HEK293 (cell line): ENCODE data around the gene MLX.
A peak's percentile ranks its signal among the peaks of the same experiment; 100 is the strongest.

Source experiments
- CTCF ChIA-PET: fragments of 350-600 bp; formaldehyde crosslinking; extraction: SDS; loops from one replicate; lab custom pipeline; 2021; ENCODE audit warnings: antibody characterized with exemption; lab: Yijun Ruan, JAX
- POLR2A ChIA-PET: fragments of 300-600 bp; formaldehyde crosslinking; extraction: SDS; loops from one replicate; lab custom pipeline; 2020; ENCODE audit warnings: antibody characterized with exemption, inconsistent platforms; lab: Yijun Ruan, JAX
- H3K27ac ChIP-seq: fragments of 200-500 bp; sonication (Bioruptor generic); 2 replicates; pipeline ENCODE4 v1.5.1; 2014; ENCODE audit warnings: low read depth, low read length, control low read depth, inconsistent platforms; ENCODE audit errors: extremely low read depth
- H3K36me3 ChIP-seq, 2 experiments: fragments of 200-500 bp in 1 of 2; sonication (Bioruptor generic) in 1 of 2; 1 replicate in 1 of 2; 2 replicates in 1 of 2; pipeline ENCODE4 v1.5.1; 2014 to 2017; ENCODE audit warnings: inconsistent platforms in 2 of 2, low read length in 2 of 2; ENCODE audit not compliant: control insufficient read depth in 2 of 2, insufficient read depth in 1 of 2
- H3K4me1 ChIP-seq: fragments of 200-500 bp; sonication (Bioruptor generic); 2 replicates; pipeline ENCODE4 v1.5.1; 2014; ENCODE audit warnings: mild to moderate bottlenecking, low read length, inconsistent platforms; ENCODE audit not compliant: control insufficient read depth, insufficient read depth
- H3K4me3 ChIP-seq: 2 replicates; pipeline ENCODE4 v1.5.1; 2011; ENCODE audit warnings: low read depth, mild to moderate bottlenecking, control low read depth, low read length, moderate library complexity
- H3K9me3 ChIP-seq: fragments of 200-500 bp; sonication (Bioruptor generic); 2 replicates; pipeline ENCODE4 v1.5.1; 2014; ENCODE audit warnings: low read depth, low read length, inconsistent platforms; ENCODE audit not compliant: control insufficient read depth, insufficient read depth
- BCL11A ChIP-seq: fragments of 450-650 bp; formaldehyde crosslinking; IDR thresholded peaks from 2 replicates; pipeline ENCODE4 v1.5.1; 2016; ENCODE audit warnings: low read depth, missing biosample characterization, missing genetic modification characterization
- FEZF1 ChIP-seq: fragments of 450-650 bp; formaldehyde crosslinking; IDR thresholded peaks from 2 replicates; pipeline ENCODE4 v1.5.1; 2016; ENCODE audit warnings: missing biosample characterization, missing genetic modification characterization
- IKZF3 ChIP-seq: fragments of 450-650 bp; IDR thresholded peaks from 2 replicates; pipeline ENCODE4 v1.5.0; 2018; ENCODE audit warnings: missing biosample characterization, mild to moderate bottlenecking, missing genetic modification characterization, moderate library complexity
- OSR2 ChIP-seq: fragments of 450-650 bp; formaldehyde crosslinking; IDR thresholded peaks from 2 replicates; pipeline ENCODE4 v1.5.1; 2016; ENCODE audit warnings: missing biosample characterization, missing genetic modification characterization
- TCF7L2 ChIP-seq: IDR thresholded peaks from 2 replicates; pipeline ENCODE4 v1.6.1; 2011; ENCODE audit warnings: low read depth, mild to moderate bottlenecking, inconsistent platforms, low read length, moderate library complexity, borderline replicate concordance
- ZEB2 ChIP-seq: fragments of 450-650 bp; formaldehyde crosslinking; IDR thresholded peaks from 2 replicates; pipeline ENCODE4 v1.5.1; 2016; ENCODE audit warnings: missing biosample characterization, missing genetic modification characterization
- ZNF10 ChIP-seq: fragments of 450-650 bp; formaldehyde crosslinking; IDR thresholded peaks from 2 replicates; pipeline ENCODE4 v1.5.1; 2017; ENCODE audit warnings: missing biosample characterization, missing genetic modification characterization
- ZNF174 ChIP-seq: fragments of 450-650 bp; formaldehyde crosslinking; IDR thresholded peaks from 2 replicates; pipeline ENCODE4 v1.5.0; 2017; ENCODE audit warnings: missing biosample characterization, mild to moderate bottlenecking, missing genetic modification characterization
- ZNF391 ChIP-seq: fragments of 450-650 bp; formaldehyde crosslinking; IDR thresholded peaks from 2 replicates; pipeline ENCODE4 v1.5.1; 2016; ENCODE audit warnings: low read depth, missing biosample characterization, missing genetic modification characterization, borderline replicate concordance
- ZNF404 ChIP-seq: fragments of 450-650 bp; formaldehyde crosslinking; IDR thresholded peaks from 2 replicates; pipeline ENCODE4 v1.5.1; 2017; ENCODE audit warnings: missing biosample characterization, missing genetic modification characterization
- ZNF510 ChIP-seq: fragments of 450-650 bp; formaldehyde crosslinking; IDR thresholded peaks from 2 replicates; pipeline ENCODE4 v1.5.1; 2018; ENCODE audit warnings: mild to moderate bottlenecking, missing genetic modification characterization, missing biosample characterization; ENCODE audit not compliant: insufficient replicate concordance
- ZNF529 ChIP-seq: fragments of 450-650 bp; formaldehyde crosslinking; IDR thresholded peaks from 2 replicates; pipeline ENCODE4 v1.5.1; 2017; ENCODE audit warnings: missing genetic modification characterization, missing biosample characterization; ENCODE audit not compliant: insufficient replicate concordance
- ZNF549 ChIP-seq: fragments of 450-650 bp; IDR thresholded peaks from 2 replicates; pipeline ENCODE4 v1.5.1; 2018; ENCODE audit warnings: missing biosample characterization, missing genetic modification characterization, mild to moderate bottlenecking, inconsistent platforms, moderate library complexity
- ZNF555 ChIP-seq: fragments of 450-650 bp; formaldehyde crosslinking; conservative IDR thresholded peaks from 2 replicates; pipeline ENCODE4 v1.5.1; 2017; ENCODE audit warnings: missing biosample characterization, mild to moderate bottlenecking, missing genetic modification characterization, inconsistent platforms
- ZNF561 ChIP-seq: fragments of 450-650 bp; IDR thresholded peaks from 2 replicates; pipeline ENCODE4 v1.5.1; 2018; ENCODE audit warnings: missing biosample characterization, missing genetic modification characterization, borderline replicate concordance
- ZNF610 ChIP-seq: fragments of 450-650 bp; formaldehyde crosslinking; IDR thresholded peaks from 2 replicates; pipeline ENCODE4 v1.5.1; 2016; ENCODE audit warnings: missing biosample characterization, missing genetic modification characterization, borderline replicate concordance
- ZNF677 ChIP-seq: fragments of 450-650 bp; IDR thresholded peaks from 2 replicates; pipeline ENCODE4 v1.5.0; 2018; ENCODE audit warnings: missing biosample characterization, mild to moderate bottlenecking, missing genetic modification characterization, moderate library complexity
- ZSCAN30 ChIP-seq: fragments of 450-650 bp; IDR thresholded peaks from 2 replicates; pipeline ENCODE4 v1.5.1; 2018; ENCODE audit warnings: missing biosample characterization, mild to moderate bottlenecking, missing genetic modification characterization, moderate library complexity
- TF ChIP-seq, protein P1 (sequence below): fragments of 450-650 bp; formaldehyde crosslinking; IDR thresholded peaks from 2 replicates; pipeline ENCODE4 v1.5.1; 2016; ENCODE audit warnings: missing biosample characterization, missing genetic modification characterization
- TF ChIP-seq, protein P2 (sequence below): fragments of 450-650 bp; IDR thresholded peaks from 2 replicates; pipeline ENCODE4 v1.5.1; 2018; ENCODE audit warnings: missing biosample characterization, missing genetic modification characterization
- TF ChIP-seq, protein P3 (sequence below): fragments of 450-650 bp; formaldehyde crosslinking; optimal IDR thresholded peaks from 2 replicates; pipeline ENCODE3; 2016; ENCODE audit warnings: missing biosample characterization, mild to moderate bottlenecking, missing genetic modification characterization
- TF ChIP-seq, protein P4 (sequence below): fragments of 450-650 bp; formaldehyde crosslinking; IDR thresholded peaks from 2 replicates; pipeline ENCODE4 v1.5.1; 2016; ENCODE audit warnings: missing biosample characterization, missing genetic modification characterization
- TF ChIP-seq, protein P5 (sequence below): fragments of 450-650 bp; formaldehyde crosslinking; IDR thresholded peaks from 2 replicates; pipeline ENCODE4 v1.5.1; 2016; ENCODE audit warnings: missing biosample characterization, missing genetic modification characterization
- TF ChIP-seq, protein P6 (sequence below): fragments of 450-650 bp; formaldehyde crosslinking; IDR thresholded peaks from 2 replicates; pipeline ENCODE4 v1.5.0; 2017; ENCODE audit warnings: missing biosample characterization, missing genetic modification characterization, borderline replicate concordance
- TF ChIP-seq, protein P7 (sequence below): fragments of 450-650 bp; formaldehyde crosslinking; IDR thresholded peaks from 2 replicates; pipeline ENCODE4 v1.5.1; 2016; ENCODE audit warnings: missing biosample characterization, missing genetic modification characterization

The MLX gene

DNA sequence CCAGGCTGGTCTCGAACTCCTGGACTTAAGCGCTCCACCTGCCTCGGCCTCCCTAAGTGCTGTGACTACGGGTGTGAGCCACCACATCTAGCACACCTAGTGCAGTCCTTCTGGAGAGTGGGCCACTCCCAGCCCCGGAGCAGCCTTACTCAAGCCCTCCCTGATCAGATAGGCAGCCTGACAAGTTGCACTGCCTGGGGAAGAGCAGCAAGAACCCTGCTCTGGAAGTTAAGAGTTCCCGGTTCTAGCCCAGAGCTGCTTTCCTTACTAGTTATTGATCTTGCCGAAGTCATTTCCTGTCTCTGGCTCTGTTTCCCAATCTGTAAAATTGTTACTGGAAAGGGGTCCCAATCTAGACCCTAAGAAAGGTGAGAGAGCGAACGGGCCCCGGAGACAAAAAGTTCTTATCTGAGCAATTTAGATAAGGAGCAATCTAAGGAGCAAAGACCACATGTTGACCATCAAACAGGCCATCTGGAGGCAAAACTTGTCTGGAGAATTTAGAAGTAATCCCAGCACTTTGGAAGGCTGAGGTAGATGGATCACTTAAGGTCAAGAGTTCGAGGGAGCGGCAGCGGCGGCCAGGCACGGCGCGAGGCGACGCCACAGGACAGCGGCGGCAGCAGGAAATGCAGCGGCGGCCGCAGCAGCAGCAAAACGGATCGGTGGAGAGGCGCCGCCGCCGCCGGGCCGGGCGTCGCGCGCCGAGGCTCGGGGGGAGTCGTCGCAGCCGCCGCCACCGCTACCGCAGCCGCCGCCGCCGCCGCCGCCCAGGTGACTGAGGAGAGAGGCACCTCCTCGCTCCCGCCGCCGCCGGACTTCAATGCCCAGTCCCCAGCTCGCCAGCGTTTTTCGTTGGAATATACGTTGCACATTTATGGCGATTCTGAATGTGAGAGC, 35.2 kb upstream of the MLX start:
- CTCF ChIA-PET, result interaction anchor here (0.6 to 3.4 kb wide), 9 partner anchors 12 to 311 kb away, joined by 3 to 22 read pairs (median 5); no protein-coding TSS in a partner anchor
- Histone ChIP-seq H3K36me3 (no peaks in the 10 kb centered on the region), H3K9me3 (no peaks in the 10 kb centered on the region), H3K27ac (peak overlapping the region; percentile 70; the same call in 1 of the 2 replicates), H3K4me1 (peaks cover 22% of the 10 kb centered on the region), H3K4me3 (peak overlapping the region; percentile 37)
- POLR2A ChIA-PET, result interaction anchor here (0.6 to 1.9 kb wide), 4 partner anchors 11 to 256 kb away, joined by 3 to 7 read pairs (median 3); partner anchors contain the start of genes CAVIN1 and STAT5B
- TF ChIP-seq, protein P1, sequence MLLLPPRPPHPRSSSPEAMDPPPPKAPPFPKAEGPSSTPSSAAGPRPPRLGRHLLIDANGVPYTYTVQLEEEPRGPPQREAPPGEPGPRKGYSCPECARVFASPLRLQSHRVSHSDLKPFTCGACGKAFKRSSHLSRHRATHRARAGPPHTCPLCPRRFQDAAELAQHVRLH, result no peak
- TF ChIP-seq ZNF549 (tag by site-specific recombination) (no peak), ZNF510 (no peak), ZNF610 (tag by site-specific recombination) (peak; percentile 96), ZNF529 (tag by site-specific recombination) (no peak), ZEB2 (tag by site-specific recombination) (no peak), BCL11A (tag by site-specific recombination) (no peak), TCF7L2 (peak; percentile 65; the same call in 1 of the 2 replicates), ZNF561 (tag by site-specific recombination) (peak; percentile 71; the same call in 1 of the 2 replicates), IKZF3 (peak; percentile 80), ZNF404 (tag by site-specific recombination) (no peak), ZNF10 (tag by site-specific recombination) (no peak), ZSCAN30 (0 out of 2 replicates have a peak, but pooled peaks have one; percentile 37), ZNF677 (tag by site-specific recombination) (0 out of 2 replicates have a peak, but pooled peaks have one; percentile 26), FEZF1 (peak; percentile 55), ZNF555 (no peak), ZNF174 (no peak), OSR2 (tag by site-specific recombination) (0 out of 2 replicates have a peak, but pooled peaks have one; percentile 19), ZNF391 (tag by site-specific recombination) (no peak)
- TF ChIP-seq, protein P2, sequence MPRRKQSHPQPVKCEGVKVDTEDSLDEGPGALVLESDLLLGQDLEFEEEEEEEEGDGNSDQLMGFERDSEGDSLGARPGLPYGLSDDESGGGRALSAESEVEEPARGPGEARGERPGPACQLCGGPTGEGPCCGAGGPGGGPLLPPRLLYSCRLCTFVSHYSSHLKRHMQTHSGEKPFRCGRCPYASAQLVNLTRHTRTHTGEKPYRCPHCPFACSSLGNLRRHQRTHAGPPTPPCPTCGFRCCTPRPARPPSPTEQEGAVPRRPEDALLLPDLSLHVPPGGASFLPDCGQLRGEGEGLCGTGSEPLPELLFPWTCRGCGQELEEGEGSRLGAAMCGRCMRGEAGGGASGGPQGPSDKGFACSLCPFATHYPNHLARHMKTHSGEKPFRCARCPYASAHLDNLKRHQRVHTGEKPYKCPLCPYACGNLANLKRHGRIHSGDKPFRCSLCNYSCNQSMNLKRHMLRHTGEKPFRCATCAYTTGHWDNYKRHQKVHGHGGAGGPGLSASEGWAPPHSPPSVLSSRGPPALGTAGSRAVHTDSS, result no peak
- TF ChIP-seq, protein P3, sequence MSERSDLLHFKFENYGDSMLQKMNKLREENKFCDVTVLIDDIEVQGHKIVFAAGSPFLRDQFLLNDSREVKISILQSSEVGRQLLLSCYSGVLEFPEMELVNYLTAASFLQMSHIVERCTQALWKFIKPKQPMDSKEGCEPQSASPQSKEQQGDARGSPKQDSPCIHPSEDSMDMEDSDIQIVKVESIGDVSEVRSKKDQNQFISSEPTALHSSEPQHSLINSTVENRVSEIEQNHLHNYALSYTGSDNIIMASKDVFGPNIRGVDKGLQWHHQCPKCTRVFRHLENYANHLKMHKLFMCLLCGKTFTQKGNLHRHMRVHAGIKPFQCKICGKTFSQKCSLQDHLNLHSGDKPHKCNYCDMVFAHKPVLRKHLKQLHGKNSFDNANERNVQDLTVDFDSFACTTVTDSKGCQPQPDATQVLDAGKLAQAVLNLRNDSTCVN, result peak; percentile 44
- TF ChIP-seq, protein P4, sequence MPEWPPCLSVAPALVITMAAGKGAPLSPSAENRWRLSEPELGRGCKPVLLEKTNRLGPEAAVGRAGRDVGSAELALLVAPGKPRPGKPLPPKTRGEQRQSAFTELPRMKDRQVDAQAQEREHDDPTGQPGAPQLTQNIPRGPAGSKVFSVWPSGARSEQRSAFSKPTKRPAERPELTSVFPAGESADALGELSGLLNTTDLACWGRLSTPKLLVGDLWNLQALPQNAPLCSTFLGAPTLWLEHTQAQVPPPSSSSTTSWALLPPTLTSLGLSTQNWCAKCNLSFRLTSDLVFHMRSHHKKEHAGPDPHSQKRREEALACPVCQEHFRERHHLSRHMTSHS (tag by site-specific recombination), result no peak
- TF ChIP-seq, protein P5, sequence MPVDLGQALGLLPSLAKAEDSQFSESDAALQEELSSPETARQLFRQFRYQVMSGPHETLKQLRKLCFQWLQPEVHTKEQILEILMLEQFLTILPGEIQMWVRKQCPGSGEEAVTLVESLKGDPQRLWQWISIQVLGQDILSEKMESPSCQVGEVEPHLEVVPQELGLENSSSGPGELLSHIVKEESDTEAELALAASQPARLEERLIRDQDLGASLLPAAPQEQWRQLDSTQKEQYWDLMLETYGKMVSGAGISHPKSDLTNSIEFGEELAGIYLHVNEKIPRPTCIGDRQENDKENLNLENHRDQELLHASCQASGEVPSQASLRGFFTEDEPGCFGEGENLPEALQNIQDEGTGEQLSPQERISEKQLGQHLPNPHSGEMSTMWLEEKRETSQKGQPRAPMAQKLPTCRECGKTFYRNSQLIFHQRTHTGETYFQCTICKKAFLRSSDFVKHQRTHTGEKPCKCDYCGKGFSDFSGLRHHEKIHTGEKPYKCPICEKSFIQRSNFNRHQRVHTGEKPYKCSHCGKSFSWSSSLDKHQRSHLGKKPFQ (tag by site-specific recombination), result peak; percentile 56
- TF ChIP-seq, protein P6, sequence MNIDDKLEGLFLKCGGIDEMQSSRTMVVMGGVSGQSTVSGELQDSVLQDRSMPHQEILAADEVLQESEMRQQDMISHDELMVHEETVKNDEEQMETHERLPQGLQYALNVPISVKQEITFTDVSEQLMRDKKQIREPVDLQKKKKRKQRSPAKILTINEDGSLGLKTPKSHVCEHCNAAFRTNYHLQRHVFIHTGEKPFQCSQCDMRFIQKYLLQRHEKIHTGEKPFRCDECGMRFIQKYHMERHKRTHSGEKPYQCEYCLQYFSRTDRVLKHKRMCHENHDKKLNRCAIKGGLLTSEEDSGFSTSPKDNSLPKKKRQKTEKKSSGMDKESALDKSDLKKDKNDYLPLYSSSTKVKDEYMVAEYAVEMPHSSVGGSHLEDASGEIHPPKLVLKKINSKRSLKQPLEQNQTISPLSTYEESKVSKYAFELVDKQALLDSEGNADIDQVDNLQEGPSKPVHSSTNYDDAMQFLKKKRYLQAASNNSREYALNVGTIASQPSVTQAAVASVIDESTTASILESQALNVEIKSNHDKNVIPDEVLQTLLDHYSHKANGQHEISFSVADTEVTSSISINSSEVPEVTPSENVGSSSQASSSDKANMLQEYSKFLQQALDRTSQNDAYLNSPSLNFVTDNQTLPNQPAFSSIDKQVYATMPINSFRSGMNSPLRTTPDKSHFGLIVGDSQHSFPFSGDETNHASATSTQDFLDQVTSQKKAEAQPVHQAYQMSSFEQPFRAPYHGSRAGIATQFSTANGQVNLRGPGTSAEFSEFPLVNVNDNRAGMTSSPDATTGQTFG (tag by site-specific recombination), result no peak
- TF ChIP-seq, protein P7, sequence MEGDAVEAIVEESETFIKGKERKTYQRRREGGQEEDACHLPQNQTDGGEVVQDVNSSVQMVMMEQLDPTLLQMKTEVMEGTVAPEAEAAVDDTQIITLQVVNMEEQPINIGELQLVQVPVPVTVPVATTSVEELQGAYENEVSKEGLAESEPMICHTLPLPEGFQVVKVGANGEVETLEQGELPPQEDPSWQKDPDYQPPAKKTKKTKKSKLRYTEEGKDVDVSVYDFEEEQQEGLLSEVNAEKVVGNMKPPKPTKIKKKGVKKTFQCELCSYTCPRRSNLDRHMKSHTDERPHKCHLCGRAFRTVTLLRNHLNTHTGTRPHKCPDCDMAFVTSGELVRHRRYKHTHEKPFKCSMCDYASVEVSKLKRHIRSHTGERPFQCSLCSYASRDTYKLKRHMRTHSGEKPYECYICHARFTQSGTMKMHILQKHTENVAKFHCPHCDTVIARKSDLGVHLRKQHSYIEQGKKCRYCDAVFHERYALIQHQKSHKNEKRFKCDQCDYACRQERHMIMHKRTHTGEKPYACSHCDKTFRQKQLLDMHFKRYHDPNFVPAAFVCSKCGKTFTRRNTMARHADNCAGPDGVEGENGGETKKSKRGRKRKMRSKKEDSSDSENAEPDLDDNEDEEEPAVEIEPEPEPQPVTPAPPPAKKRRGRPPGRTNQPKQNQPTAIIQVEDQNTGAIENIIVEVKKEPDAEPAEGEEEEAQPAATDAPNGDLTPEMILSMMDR, result peak; percentile 41; the same call in 1 of the 2 replicates
